PC-3 (cell line): Measurements from ENCODE around the gene SAP25. TPM values are rescaled to one million over a fixed set of nuclear protein-coding genes. Genes with fewer than 3 reads are reported as not detected.

Source experiments
- ATAC-seq: fragments of 200-7000 bp; cut with Tn5 transposase; 2 replicates; pipeline ENCODE4 v1.9.1; 2020; ENCODE audit warnings: mild to moderate bottlenecking, moderate library complexity
- BruUV-seq: library from RNA; stranded (reverse); fragments of 400-500 nt; replicated peaks from 2 replicates; lab custom pipeline; 2021; lab: Mats Ljungman, UMichigan
- CTCF ChIA-PET: fragments of 300-600 bp; sonication (Branson Sonifier 250); formaldehyde crosslinking; loops from one replicate; lab custom pipeline; 2022; ENCODE audit warnings: antibody characterized with exemption; lab: Charles Lee
- POLR2A ChIA-PET: fragments of 300-600 bp; sonication (Branson Sonifier 250); formaldehyde crosslinking; loops from one replicate; lab custom pipeline; 2022; ENCODE audit warnings: antibody characterized with exemption; ENCODE audit not compliant: unreplicated experiment; lab: Charles Lee
- DNase-seq: peaks from one replicate; pipeline ENCODE4 v3.0.0-alpha.2; 2015
- H2AFZ ChIP-seq: fragments of 300-600 bp; sonication (generic); 2 replicates; pipeline ENCODE4 v1.6.0; 2016; ENCODE audit warnings: antibody characterized with exemption, low read length
- H3F3A ChIP-seq: fragments of 300-600 bp; sonication (generic); one replicate; pipeline ENCODE4 v1.6.0; 2017; ENCODE audit warnings: antibody characterized with exemption, low read length, control low read depth, mild to moderate bottlenecking; ENCODE audit not compliant: unreplicated experiment
- H3K27ac ChIP-seq: fragments of 300-600 bp; sonication (generic); 2 replicates; pipeline ENCODE4 v1.5.1; 2016; ENCODE audit warnings: mild to moderate bottlenecking, low read length
- H3K27me3 ChIP-seq: fragments of 300-600 bp; sonication (generic); 2 replicates; pipeline ENCODE4 v1.6.1; 2016; ENCODE audit warnings: low read length, mixed read lengths
- H3K36me3 ChIP-seq: fragments of 300-600 bp; sonication (generic); 2 replicates; pipeline ENCODE4 v1.6.1; 2016; ENCODE audit warnings: low read depth, mixed run types, low read length, mixed read lengths
- H3K4me1 ChIP-seq: fragments of 300-600 bp; sonication (generic); 2 replicates; pipeline ENCODE4 v1.5.1; 2016; ENCODE audit warnings: low read length; ENCODE audit not compliant: insufficient read depth
- H3K4me2 ChIP-seq: fragments of 300-600 bp; sonication (generic); 2 replicates; pipeline ENCODE4 v1.6.0; 2016; ENCODE audit warnings: low read length
- H3K4me3 ChIP-seq: fragments of 300-600 bp; sonication (generic); 2 replicates; pipeline ENCODE4 v1.5.1; 2016; ENCODE audit warnings: mild to moderate bottlenecking, low read length, mixed read lengths
- H3K79me2 ChIP-seq: fragments of 300-600 bp; sonication (generic); 2 replicates; pipeline ENCODE4 v1.6.1; 2017; ENCODE audit warnings: low read length, mixed read lengths
- H3K9ac ChIP-seq: fragments of 300-600 bp; sonication (generic); 2 replicates; pipeline ENCODE4 v1.6.0; 2016; ENCODE audit warnings: mild to moderate bottlenecking, low read length
- H3K9me2 ChIP-seq: fragments of 300-600 bp; sonication (generic); replicated peaks from 2 replicates; pipeline ENCODE4 v1.6.1; 2016; ENCODE audit warnings: mixed run types, low read length, mixed read lengths
- H3K9me3 ChIP-seq: fragments of 300-600 bp; sonication (generic); 2 replicates; pipeline ENCODE4 v1.6.1; 2016; ENCODE audit warnings: low read length, mixed read lengths
- H4K20me1 ChIP-seq: fragments of 300-600 bp; sonication (generic); 2 replicates; pipeline ENCODE4 v1.6.1; 2016; ENCODE audit warnings: low read length, mixed read lengths
- EZH2 ChIP-seq: fragments of 300-600 bp; sonication (generic); IDR thresholded peaks from one replicate; pipeline ENCODE4 v1.6.1; 2017; ENCODE audit warnings: antibody characterized with exemption, mild to moderate bottlenecking, low read length; ENCODE audit not compliant: unreplicated experiment
- EZH2phosphoT487 ChIP-seq: fragments of 300-600 bp; sonication (generic); IDR thresholded peaks from 2 replicates; pipeline ENCODE4 v1.6.1; 2018; ENCODE audit warnings: mild to moderate bottlenecking, antibody characterized with exemption, low read length, borderline replicate concordance
- intact Hi-C: fragments of 100-400 bp; cut with micrococcal nuclease; formaldehyde crosslinking; loops from 2 replicates; pipeline ENCODE4 v1.9.0; 2023
- total RNA-seq: library from RNA; depleted of rRNA; stranded (reverse); fragments of >200 nt; gene quantifications from 2 replicates; pipeline ENCODE4 v1.2.3, GENCODE V29; 2014
- TF ChIP-seq, protein P1 (sequence below): fragments of 300-600 bp; sonication (generic); conservative IDR thresholded peaks from 2 replicates; pipeline ENCODE4 v1.5.1; 2017; ENCODE audit warnings: antibody characterized with exemption, low read depth, mild to moderate bottlenecking, low read length

Gene SAP25
- total RNA-seq, 1 experiment from 2014 or later = 0.22 TPM

DNA sequence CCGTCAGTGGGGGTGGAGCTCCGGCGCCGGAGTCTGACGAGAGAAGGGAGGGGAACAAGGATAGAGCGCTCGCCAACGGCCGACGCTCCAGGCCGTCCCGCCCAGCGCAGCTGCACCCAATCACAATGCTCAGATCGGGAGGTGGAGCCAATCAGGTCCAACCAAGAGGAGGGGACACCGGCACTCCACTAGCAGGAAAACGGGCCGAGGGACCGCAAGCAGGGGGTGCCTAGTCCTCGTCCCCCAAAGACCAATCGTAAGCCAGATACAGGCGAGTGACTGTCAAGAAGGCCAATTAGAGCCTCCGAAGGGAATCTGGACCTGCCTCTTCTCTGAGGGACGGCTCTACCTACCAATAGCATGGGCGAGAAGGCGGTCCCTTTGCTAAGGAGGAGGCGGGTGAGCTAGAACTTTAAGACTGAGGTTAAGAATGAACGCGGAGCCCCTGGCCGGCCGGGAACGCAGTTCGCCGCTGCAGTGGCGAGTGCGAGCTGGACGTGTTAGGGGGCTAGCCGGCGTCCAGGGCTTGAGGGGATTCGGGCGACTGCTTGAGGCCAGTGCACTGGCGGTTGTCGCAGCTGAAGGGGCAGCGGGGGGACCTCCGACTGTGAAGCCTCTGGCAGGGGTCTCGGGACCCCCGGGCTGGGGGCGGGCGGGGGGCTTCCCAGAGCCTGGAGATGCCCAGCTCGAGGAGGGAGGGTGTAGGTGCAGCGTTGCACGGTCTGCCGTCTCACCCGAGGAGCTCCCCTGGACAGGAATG is 12.7 kb upstream of the SAP25 start, which contains the start of gene FBXO24:
Gene FBXO24 (plus strand): TSS at position 63 of the 760 bp plus-strand sequence. CDS start 298 bp downstream, at position 361.
- peak; percentile 99 for DNase-seq
- Histone ChIP-seq H3K4me3 (peak within 1 kb of the TSS; percentile 78), H3K4me2 (peak within 1 kb of the TSS; percentile 86), H2AFZ (peak within 1 kb of the TSS; percentile 80), H3K9me3 (no peaks in the 10 kb centered on the region), H4K20me1 (no peaks in the 10 kb centered on the region), H3K27ac (peak within 1 kb of the TSS; percentile 77), H3K9me2 (no peaks in the 10 kb centered on the region), H3F3A (no peaks in the 10 kb centered on the region), H3K4me1 (peaks cover 17% of the 10 kb centered on the region), H3K27me3 (no peaks in the 10 kb centered on the region), H3K9ac (peak within 1 kb of the TSS; percentile 94), H3K36me3 (no peaks in the 10 kb centered on the region), H3K79me2 (peaks cover 24% of the 10 kb centered on the region)
- ChIA-PET POLR2A (interaction anchor here (0.6 to 1.6 kb wide), 8 partner anchors 16 to 722 kb away, joined by 4 to 12 read pairs (median 6); partner anchors contain the start of genes MOSPD3, NYAP1 and POP7), CTCF (interaction anchor here (0.5 to 1.3 kb wide), 11 partner anchors 26 to 498 kb away, joined by 3 to 6 read pairs (median 3); partner anchors contain the start of genes MOSPD3, POP7 and TRIM56)
- no TSS peak for BruUV-seq
- intact Hi-C loops = loop anchor here (1.0 to 5.0 kb wide), 5 partner anchors 18 to 157 kb away; partner anchors contain the start of genes GIGYF1, GNB2 and MEPCE
- TF ChIP-seq EZH2phosphoT487 (no peak), EZH2 (no peak)
- TF ChIP-seq, protein P1, sequence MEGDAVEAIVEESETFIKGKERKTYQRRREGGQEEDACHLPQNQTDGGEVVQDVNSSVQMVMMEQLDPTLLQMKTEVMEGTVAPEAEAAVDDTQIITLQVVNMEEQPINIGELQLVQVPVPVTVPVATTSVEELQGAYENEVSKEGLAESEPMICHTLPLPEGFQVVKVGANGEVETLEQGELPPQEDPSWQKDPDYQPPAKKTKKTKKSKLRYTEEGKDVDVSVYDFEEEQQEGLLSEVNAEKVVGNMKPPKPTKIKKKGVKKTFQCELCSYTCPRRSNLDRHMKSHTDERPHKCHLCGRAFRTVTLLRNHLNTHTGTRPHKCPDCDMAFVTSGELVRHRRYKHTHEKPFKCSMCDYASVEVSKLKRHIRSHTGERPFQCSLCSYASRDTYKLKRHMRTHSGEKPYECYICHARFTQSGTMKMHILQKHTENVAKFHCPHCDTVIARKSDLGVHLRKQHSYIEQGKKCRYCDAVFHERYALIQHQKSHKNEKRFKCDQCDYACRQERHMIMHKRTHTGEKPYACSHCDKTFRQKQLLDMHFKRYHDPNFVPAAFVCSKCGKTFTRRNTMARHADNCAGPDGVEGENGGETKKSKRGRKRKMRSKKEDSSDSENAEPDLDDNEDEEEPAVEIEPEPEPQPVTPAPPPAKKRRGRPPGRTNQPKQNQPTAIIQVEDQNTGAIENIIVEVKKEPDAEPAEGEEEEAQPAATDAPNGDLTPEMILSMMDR = no peak
- peak; percentile 84 for ATAC-seq

DNA sequence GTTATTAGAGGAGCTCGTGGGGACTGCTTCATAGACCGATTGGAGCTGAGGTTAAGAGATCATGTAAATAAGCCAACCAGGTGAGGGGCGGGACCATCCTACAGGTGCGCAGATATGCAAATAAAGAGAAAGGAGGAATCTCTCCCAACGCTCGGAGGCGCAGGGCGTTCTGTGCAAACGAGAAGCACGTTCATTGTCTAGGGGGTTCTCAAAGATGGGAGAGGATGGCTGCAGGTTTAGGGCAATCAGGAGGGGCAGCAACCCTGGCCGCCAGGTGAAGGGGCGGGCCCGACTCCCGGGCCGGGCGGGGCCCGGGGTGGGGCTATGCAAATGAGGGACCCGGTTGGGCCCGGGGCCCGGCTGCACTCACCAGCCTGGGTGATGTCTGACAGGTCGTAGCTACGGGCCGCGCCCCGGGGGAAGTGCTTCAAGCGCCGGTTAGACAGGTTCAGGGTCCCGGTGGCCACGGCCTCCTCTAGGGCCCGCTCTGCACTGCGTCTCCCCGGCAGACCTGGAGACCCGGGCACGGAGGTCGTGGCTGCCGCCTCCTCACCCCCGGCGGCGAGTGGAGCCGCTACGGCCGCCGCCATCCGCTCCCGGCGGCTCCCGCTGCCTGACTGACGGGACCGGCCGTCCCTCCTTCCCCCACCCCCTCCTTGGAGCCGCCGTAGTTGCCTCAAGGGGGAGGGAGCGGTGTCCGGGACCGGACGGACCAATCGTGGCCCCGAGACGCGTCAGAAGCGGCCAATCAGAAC is 12.0 kb upstream of the SAP25 start, which contains the start of gene LRCH4:
Gene LRCH4 (minus strand): TSS at position 619 of the 755 bp plus-strand sequence. CDS start 29 bp downstream, at position 590.
- Histone ChIP-seq H3K27ac (peak within 1 kb of the TSS; percentile 77), H3K9ac (peak within 1 kb of the TSS; percentile 94), H3K9me2 (no peaks in the 10 kb centered on the region), H3K36me3 (peaks cover 6% of the 10 kb centered on the region; the same call in 1 of the 2 replicates), H3K9me3 (no peaks in the 10 kb centered on the region), H3K27me3 (no peaks in the 10 kb centered on the region), H3K4me1 (peaks cover 17% of the 10 kb centered on the region), H3K79me2 (peaks cover 24% of the 10 kb centered on the region), H3K4me3 (peak within 1 kb of the TSS; percentile 78), H2AFZ (peak within 1 kb of the TSS; percentile 80), H3F3A (no peaks in the 10 kb centered on the region), H4K20me1 (no peaks in the 10 kb centered on the region), H3K4me2 (peak within 1 kb of the TSS; percentile 86)
- ChIA-PET POLR2A (interaction anchor here (0.5 to 1.6 kb wide), 7 partner anchors 20 to 723 kb away, joined by 3 to 12 read pairs (median 6); partner anchors contain the start of genes MOSPD3, NYAP1 and POP7), CTCF (interaction anchor here (0.5 to 1.3 kb wide), 13 partner anchors 26 to 499 kb away, joined by 3 to 6 read pairs (median 3); partner anchors contain the start of genes MOSPD3, POP7 and TRIM56)
- intact Hi-C loops = loop anchor here (1.0 to 5.0 kb wide), 5 partner anchors 19 to 156 kb away; partner anchors contain the start of genes GIGYF1, GNB2 and MEPCE
- DNase-seq (peak; percentile 57), ATAC-seq (peak; percentile 34)
- no TSS peak for BruUV-seq
- TF ChIP-seq, protein P1 = no peak
- no peak for TF ChIP-seq EZH2phosphoT487
- TF ChIP-seq EZH2 = no peak
